HG03342 (cell line): ENCODE results near the gene CAPZA2.
"Not testable (repeated sequence)": the region's sequence is repeated elsewhere in the genome, so short reads cannot be mapped to it uniquely, and the experiment has no call there.

Experiments
- ATAC-seq: cut with Tn5 transposase; IDR thresholded peaks from one replicate; pipeline ENCODE4 v1.9.1; 2021; ENCODE audit warnings: mild to moderate bottlenecking, moderate library complexity; ENCODE audit not compliant: unreplicated experiment

Gene CAPZA2

GRCh38 chr7:116912269-116912909, 50.0 kb downstream of the CAPZA2 start:
- ATAC-seq: no peak

GRCh38 chr7:116918704-116919103, 56.3 kb downstream of the CAPZA2 start:
- no peak for ATAC-seq

- ATAC-seq: no peak
Measured at GRCh38 chr7:116920359-116920758, 58.0 kb downstream of the CAPZA2 start.

- ATAC-seq: no peak
Measured at GRCh38 chr7:116922545-116922944, 60.2 kb downstream of the CAPZA2 start.

GRCh38 chr7:116924741-116925140, 62.4 kb downstream of the CAPZA2 start:
- ATAC-seq: no peak

DNA sequence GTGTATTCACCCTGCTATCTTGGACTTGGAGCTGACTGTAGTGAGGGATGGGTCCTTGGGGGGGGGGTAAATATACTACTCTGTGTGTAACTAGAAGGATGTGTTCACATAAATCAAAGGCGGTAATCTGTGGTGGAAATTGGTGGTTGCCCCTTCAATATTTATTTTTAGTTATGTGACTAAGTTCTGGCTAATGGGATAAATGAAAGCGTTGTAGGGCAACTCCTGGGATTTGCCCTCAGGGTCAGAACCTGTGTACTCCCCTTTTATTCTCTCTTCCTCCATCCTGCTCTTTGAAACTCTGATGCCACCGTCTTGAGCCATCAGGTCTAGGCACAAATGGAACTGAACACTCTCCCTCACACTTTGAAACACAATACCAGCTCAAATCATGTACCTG, 66.6 kb downstream of the CAPZA2 start:
- ATAC-seq: no peak

GRCh38 chr7:116929914-116930913, 67.8 kb downstream of the CAPZA2 start:
- peak; percentile 87 for ATAC-seq

DNA sequence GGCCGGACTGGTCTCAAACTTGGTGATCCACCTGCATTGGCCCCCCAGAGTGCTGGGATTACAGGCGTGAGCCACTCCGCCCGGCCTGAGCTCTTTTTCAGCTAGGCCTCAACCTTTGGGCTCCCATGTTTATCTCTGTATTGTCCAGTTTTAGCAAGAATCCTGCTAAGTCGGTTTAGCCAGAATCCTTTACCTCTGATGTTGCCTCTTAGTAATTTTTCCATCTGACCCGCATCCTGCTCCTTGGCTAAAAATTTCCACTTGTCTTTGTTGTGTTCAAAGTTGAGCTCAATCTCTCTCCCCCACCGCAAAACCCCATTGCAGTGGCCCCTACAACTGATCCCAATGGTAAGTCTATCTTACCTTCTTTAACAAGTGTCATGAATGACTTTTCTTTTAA, 70.2 kb downstream of the CAPZA2 start:
- ATAC-seq: no peak

DNA sequence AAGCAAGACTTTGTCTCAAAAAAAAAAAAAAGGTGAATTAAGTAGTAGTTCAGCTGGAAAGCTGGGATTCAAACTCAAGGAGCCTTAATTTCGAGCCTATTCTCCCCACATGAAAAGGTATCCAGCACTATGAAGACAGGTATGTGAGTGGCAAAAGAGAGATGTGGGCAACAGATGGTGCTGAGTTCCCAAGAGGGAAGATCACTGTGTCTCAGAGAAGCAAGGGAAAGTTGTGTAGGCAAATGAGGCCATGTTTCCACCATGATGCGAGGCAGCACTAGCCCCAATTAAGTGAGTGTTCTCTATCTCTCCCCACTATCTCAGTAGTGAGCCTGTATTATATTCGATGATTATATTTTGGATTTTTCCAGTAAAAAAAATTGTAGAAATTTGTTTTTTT, 71.1 kb downstream of the CAPZA2 start:
- no peak for ATAC-seq

- no peak for ATAC-seq
Measured at GRCh38 chr7:116934580-116934979, 72.2 kb downstream of the CAPZA2 start.

DNA sequence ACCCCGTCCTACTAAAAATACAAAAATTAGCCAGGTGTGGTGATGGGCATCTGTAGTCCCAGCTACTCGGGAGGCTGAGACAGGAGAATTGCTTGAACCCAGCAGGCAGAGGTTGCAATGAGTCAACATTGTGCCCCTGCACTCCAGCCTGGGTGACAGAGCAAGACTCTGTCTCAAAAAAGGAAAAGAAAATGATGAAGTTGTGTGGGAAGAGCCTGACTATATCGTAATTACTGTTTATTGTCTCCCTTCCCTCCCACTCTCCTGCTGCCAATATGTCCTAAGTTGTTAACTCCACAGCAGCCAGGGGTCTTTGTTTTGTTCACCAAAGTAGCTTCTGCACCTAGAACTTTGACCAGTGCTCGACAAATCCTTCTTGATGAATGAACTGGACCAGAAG, 74.5 kb downstream of the CAPZA2 start:
- not testable (repeated sequence) for ATAC-seq

DNA sequence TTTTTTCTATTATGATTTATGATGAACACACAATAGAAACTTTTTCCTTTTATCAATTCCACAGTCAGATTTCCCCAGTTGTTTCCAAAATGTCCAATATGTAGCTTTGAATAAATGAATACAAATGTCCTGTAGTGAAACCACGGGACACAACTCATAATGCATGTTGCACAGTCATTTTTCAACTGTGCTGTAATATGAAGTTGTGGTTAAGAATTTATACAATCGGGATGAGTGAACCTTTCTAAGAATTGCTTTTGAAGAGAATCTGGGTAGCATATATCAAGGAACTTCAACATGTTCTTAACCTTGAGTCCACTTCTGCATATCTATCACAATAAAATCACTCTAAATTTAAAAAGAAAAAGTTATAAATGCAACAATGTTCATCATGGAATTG, 76.3 kb downstream of the CAPZA2 start:
- ATAC-seq: no peak

DNA sequence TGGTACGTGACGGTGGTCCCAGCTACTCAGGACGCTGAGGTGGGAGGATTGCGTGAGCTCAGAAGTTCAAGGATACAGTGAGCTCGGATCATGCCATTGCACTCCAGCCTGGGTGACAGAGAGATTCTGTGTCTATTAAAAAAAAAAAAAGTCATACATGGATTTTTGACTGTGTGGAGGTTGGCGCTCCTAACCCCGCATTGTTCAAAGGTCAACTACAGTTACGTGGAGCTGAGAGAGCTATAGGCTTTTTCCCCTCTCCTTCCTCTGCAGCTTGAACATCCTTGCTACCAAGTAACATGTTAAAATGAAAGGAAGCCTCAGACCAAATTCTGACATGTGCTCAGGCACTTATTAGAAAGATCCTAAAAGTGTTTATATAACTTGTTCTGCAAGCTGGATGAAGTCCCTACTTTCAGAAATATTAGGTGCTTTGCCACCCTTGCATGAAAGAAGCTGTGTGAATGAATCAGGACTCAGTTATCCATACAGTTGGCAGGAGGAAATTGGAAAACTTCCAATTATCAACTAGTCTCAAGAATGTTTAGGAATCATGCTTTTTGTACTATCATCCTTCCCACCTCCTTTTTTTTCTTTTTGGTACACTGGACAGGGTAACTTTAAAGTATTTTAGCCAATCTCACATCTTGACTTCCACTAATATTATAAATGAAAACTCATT, 78.4 kb downstream of the CAPZA2 start:
- no peak for ATAC-seq

- ATAC-seq: no peak
Measured at GRCh38 chr7:116942504-116942903, 80.1 kb downstream of the CAPZA2 start.

DNA sequence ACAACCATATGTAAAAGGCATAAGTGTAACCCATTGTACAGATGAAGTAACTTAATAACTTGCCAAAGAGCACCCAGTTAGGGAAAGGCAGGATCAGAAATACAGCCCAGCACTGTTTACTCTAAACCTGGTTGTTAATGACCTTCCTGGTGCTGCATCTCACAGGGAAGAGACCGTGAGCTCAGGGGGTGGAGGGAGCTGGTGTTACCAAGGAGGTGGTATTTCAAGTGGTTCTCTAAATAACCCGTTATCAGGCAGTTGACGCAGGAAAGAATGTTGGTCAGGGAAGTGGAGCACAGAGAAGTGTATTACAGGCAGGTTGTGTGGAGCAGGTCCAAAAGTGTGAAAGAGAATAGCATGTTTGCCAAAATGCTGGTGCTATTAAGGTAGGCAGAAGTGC, 86.5 kb downstream of the CAPZA2 start:
- ATAC-seq: no peak

DNA sequence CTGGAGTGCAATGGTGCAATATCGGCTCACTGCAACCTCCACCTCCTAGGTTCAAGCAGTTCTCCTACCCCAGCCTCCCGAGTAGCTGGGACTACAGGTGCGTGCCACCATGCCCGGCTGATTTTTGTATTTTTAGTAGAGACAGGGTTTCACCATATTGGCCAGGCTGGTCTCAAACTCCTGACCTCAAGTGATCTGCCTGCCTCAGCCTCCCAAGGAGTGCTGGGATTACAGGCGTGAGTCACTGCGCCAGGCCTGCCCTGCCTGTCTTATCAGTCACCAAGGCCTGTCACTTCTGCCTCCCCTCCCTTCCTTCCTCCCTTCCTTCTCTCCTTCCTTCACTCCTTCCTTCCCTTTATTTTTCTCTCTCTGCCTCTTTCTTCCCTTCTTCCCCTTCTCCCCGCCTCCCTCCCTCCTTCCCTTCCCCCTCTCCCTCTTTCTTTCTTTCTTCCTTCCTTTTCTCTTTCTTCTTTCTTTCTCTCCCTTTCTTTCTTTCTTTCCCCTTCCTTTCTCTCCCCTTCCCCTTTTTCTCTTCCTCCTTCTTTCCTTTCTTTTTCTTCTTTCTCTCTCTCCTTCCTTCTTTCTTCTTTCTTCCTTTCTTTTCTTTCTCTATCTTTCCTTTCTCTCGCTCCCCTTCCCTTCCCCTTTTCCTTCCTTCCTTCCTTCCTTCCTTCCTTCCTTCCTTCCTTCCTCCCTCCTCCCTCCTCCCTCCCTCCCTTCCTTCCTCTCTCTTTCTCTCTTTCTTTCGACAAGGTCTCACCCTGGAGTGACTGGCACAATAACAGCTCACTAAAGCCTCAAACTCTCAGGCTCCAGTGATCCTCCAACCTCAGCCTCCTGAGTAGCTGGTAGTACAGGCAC, 87.8 kb downstream of the CAPZA2 start:
- ATAC-seq: no peak

DNA sequence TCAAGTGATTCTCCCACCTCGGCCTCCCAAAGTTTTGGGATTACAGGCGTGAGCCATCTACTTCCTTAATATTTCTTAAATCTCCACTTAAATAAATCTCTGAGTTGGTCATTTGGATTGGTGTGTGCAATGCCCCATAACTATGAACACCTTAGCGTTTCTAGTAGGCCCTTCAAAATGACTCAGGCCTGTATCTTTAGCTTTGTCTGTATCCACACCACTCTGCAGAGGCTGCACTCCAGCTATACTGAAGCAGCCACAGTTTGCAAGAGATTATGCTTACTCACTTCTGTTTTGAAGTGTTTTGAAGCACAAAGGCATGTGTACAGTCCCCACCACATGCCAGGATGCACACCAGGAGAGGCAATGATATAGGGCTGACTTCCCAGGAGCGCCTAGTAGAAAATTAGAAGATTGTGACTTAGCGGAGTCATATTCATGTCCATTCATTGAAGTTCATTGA, 88.5 kb downstream of the CAPZA2 start:
- no peak for ATAC-seq

DNA sequence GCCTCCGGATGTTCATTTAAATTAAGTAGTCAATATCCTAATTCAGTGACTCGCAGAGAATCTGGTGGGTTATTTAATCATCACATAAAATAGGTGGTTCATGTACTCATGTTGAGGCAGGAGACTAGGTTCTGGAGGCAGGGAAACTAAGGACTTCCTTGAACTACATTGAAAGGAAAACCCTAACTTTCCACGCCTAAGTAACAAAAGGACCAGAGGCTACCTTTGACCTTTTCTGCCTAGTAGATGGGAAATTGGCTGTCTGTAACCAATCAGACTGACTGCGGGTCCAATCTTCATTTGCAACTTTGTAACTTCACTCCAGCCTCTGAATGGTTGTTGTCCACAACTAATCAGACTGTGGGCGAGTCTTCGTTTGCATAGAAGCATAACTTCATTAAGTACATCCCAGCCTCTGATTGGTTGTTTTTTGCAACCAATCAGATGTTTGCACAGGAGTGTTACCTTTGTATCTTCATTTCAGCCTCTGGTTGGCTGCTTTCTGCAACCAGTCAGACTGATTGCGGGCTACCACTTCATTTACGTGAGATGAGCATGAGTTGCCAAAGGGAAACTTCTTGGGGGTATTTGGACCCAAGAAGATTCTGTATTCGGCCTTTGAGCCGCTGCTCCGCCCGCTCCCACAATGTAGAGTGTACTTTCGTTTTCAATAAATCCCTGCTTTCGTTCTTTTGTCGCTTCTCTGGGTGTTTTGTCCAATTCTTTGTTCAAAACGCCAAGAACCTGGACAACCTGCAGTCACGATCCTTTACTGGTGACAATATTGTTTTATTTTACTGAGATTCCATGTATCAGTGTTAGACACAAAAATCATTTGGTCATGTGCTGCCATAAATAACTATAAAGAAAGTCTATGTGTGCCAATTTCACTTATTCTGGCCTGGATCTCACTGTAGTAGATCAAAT, 89.2 kb downstream of the CAPZA2 start:
- ATAC-seq: no peak

GRCh38 chr7:116952635-116953371, 90.4 kb downstream of the CAPZA2 start:
- peak; percentile 28 for ATAC-seq
